Astrocyte of the cerebellum (primary cell): ENCODE data around the gene KCNK2.

Source experiments
- DNase-seq: peaks from one replicate; pipeline ENCODE4 v3.0.0-alpha.2; 2011; ENCODE audit warnings: low read depth
- H3K4me3 ChIP-seq: 2 replicates; pipeline ENCODE4 v1.5.1; 2011; ENCODE audit warnings: mild to moderate bottlenecking, low read depth, low read length, moderate library complexity
- in situ Hi-C: cut with HindIII; loops from 2 replicates; pipeline ENCODE4 v1.10.0; 2017; ENCODE audit warnings: low sequenced_read_pairs
- TF ChIP-seq, protein P1 (sequence below): IDR thresholded peaks from 2 replicates; pipeline ENCODE4 v1.5.1; 2012; ENCODE audit warnings: low read length, low read depth, moderate library complexity, mild to moderate bottlenecking; ENCODE audit errors: missing control alignments

The KCNK2 gene

GRCh38 chr1:215267495-215267894 lies 185.0 kb downstream of the KCNK2 start:
- H3K4me3 ChIP-seq = no peak overlapping the region
- in situ Hi-C loops = no loop called here
- TF ChIP-seq, protein P1, sequence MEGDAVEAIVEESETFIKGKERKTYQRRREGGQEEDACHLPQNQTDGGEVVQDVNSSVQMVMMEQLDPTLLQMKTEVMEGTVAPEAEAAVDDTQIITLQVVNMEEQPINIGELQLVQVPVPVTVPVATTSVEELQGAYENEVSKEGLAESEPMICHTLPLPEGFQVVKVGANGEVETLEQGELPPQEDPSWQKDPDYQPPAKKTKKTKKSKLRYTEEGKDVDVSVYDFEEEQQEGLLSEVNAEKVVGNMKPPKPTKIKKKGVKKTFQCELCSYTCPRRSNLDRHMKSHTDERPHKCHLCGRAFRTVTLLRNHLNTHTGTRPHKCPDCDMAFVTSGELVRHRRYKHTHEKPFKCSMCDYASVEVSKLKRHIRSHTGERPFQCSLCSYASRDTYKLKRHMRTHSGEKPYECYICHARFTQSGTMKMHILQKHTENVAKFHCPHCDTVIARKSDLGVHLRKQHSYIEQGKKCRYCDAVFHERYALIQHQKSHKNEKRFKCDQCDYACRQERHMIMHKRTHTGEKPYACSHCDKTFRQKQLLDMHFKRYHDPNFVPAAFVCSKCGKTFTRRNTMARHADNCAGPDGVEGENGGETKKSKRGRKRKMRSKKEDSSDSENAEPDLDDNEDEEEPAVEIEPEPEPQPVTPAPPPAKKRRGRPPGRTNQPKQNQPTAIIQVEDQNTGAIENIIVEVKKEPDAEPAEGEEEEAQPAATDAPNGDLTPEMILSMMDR = no peak
- no peak for DNase-seq

GRCh38 chr1:215269955-215270354 lies 187.4 kb downstream of the KCNK2 start:
- TF ChIP-seq, protein P1 = peak; percentile 4
- no peak for DNase-seq
- H3K4me3 ChIP-seq = no peak overlapping the region
- in situ Hi-C loops = no loop called here

DNA sequence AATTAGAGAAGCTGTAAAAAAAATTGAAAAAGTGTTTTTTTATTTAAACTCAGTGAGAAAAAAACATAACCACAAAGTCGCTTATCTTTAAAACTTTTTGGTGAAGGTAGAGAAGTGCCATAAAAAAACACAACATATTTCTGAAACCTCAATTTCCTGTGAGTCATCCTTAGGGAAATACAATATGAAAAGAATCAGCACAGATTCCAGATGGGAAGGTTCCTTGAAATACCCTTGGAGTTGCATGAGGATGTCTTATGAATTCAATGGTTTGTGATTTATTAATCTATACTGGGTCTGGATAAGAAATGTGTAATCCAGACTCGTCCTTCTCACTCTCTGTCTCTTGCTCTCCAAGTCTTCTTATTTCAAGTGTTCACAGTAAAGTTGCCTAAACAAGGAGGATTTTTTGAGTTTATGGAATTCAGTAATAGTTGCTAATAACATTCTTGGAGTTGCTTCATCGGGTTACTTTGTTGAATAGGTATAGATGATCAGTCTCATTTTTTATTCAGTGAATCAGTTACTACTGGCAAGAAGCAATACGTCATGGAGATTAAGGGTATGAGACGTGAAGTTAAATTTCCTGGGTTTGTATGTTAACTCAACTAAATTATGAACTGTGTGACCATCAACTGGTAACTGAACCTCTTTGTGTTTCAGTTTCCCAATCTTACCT lies 191.4 kb downstream of the KCNK2 start:
- in situ Hi-C loops = no loop called here
- H3K4me3 ChIP-seq = no peak overlapping the region
- peak; percentile 82 for DNase-seq
- TF ChIP-seq, protein P1 = no peak

- in situ Hi-C loops = no loop called here
- TF ChIP-seq, protein P1 = no peak
- no peak overlapping the region for H3K4me3 ChIP-seq
- DNase-seq = no peak
Measured at GRCh38 chr1:215276582-215276981, 194.0 kb downstream of the KCNK2 start.

GRCh38 chr1:215277532-215277931 lies 195.0 kb downstream of the KCNK2 start:
- TF ChIP-seq, protein P1 = no peak
- in situ Hi-C loops = no loop called here
- DNase-seq = no peak
- H3K4me3 ChIP-seq = no peak overlapping the region

DNA sequence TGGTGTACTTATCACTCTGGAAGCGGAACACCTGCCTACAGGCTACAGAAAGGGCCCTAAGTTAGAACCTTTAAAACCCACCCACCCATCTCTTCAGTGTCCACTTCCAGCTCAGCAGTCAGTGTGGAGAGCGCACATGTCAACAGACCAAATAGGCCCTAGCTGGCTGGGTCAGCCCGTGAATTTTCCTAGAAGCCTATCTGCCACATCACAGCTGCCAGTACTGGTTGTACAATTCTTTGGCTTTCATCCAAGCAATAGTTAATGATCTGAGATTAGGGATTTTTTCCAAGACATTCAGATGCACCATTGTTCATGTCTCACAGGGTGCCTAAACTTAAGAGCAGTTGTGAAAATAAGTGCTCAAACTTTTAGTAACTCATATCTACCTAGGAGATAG lies 197.1 kb downstream of the KCNK2 start:
- H3K4me3 ChIP-seq = no peak overlapping the region
- in situ Hi-C loops = no loop called here
- DNase-seq = no peak
- TF ChIP-seq, protein P1 = no peak
